ENCODE measurements around the gene TTN.

Gene TTN

DNA sequence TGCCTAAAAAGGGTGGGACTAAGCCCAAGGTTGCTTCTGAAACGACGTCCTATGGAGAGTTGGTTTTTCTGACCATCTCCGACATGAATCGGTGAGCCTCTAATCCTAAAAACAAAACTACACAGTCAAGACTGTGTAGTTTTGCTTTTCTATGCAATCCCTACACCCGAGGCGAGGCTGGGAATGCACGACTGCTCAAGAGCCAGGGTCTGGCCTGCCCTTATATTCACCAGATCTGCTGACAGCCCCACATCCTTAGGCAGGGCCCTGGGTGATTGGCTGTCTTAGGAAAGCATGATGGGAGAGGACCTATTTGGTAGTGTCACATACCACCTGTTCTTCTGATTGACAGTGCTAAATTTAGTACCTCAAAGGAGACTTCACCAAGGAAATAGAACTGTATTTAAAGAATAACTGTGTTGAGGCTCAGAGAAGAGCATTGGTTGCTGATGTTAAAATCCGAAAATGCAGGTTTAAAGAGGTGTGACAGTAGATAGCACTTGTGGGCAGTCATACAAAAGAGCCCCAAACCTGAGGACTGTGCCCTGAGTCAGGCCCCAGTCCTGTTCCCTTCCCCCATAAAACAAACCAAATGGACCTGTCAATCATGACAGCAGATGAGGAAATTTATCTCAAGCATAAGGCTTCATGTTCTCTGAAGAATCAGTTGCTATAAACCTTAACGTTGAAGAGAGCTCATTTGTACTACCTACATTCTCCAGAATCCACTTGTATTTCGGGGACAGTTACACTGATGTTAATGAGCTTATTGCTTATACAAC lies at the start of gene TTN:
TSS of gene TTN (minus strand) at position 197 of the 782 bp plus-strand sequence. CDS start 2,781 bp downstream, outside the sequence.
- DNase-seq (ENCODE audit: low spot score): no peak

DNA sequence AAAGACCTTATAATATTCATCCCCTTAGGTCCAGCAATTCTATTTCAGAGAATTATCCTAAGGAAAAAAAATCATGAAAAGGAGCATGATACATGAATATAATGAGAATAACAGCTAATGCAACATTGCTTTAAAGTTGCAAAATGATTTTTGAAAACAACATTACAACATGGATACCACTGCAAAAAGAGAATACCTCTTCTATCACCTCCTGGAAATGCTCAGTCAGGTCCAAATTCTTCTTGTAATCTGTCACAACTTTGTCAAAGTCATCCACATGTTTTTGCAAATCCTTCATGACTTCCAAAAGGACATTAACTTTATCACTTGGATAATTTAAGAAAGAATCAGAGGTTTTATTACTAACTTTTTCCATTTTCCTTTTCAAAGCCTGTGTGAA lies 47.9 kb upstream of the TTN start:
- no peak for DNase-seq (ENCODE audit: low spot score)

DNA sequence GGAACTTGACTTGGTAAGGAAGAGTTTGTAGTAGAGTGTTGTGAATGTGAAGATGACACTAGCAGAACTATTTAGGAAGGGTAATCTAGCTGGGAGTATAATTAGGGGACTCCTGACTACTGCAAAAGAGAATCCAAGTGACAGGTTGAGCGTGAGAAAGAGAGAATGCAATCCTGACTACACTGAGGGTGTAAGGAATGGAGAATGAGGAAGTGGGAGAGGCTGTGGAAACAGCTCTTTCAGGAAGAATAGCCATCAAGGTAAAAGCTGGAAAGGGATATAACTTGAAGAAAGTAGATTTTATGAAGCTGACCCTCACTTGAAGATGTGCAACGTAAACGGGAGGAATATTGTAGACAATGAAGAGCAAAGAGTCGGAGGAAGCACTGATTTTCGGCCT lies 41.1 kb upstream of the TTN start:
- no peak for DNase-seq (ENCODE audit: low spot score)

DNA sequence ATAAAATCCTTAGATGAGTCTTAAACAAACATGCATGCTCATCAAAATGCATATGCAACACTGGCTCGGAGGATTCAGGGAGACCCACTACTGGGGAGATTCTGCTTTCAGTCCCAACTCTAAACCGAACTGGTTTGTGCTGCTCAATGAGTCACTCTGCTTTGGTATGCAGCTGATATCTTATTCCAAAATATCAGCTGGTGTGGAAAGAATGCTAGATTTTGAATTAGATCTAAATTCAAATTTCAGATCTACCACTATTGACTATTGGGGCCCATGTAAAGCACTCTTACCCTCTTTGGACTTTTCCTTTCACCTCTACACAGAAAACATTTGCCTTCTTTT lies 39.2 kb upstream of the TTN start:
- DNase-seq (ENCODE audit: low spot score): no peak

DNA sequence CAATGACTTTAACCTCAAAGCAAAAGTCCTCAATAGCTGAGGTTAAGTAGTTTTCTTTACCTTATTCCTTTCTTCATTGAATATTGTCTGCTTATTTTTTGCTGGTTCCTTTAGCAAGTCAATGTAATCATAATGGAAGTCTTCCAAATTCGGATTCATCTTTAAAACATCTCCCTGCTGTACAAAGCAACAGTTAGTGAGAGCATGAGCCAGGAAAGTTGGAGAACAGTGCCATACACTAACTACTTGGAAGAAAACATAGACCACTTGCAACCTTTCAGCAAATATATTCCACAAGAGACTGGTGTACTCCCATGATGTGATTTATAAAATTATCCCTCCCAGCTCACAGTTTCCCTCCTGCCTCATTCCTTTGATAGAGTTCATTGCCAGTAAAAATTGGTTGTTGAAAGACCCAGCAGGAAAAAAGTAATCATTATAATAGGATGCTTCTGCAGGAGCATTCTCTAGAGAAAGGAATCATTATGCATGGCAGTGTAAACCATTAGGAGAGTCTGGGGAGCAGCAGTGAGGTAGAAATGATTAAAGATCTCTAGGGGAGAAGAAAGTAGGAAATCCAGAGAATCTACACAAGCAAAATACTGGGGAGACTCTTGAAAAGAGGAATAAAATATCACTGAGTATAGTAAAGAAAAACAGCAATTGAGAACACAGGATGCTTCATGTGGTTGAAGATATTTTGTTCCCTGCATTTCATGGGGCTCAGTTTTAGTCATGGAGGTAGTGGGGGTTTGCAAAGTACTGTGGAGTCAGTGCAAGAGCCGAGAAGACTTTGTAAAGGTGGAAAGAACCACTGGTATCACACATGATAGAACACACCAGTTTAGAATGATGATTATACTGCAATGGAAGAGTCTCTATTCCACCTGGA lies 38.6 kb upstream of the TTN start:
- no peak for DNase-seq (ENCODE audit: low spot score)

DNA sequence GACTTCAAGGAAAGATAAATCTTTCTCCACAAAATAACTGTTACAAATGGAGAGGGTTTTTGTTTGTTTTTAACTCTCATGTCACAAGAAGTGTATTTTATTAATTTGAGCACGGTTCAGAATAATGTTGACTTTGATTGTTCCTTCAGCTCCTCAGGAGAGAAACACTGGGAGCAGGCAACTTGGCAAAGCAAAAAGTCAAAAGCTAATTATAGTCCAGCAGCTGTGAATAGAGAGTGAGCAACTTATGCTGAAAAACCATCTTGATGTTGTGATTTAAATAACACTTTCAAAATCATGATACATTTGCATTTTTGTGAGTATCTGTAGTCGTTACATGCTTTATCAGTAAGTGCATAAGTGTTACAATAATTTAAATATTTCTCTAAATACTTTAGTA lies 37.5 kb upstream of the TTN start:
- DNase-seq (ENCODE audit: low spot score): no peak

DNA sequence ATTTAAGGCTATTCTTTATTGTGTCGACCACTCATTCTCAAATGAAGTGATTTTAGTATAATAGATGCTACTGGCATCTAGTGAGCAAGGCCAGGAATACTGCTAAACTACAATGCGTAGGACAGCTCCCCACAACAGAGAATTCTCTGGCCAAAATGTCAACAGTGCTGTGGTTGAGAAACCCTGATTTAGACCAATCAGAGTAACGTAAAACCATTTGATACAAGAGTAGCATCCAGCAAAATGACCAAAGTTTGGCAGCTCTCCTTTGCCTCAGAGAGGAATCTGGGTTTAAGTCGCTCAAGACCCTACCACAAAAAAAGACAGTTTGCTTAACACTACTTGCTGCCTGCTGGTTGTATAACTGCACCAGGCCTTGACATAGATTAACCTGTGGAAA lies 37.0 kb upstream of the TTN start:
- DNase-seq (ENCODE audit: low spot score): no peak

DNA sequence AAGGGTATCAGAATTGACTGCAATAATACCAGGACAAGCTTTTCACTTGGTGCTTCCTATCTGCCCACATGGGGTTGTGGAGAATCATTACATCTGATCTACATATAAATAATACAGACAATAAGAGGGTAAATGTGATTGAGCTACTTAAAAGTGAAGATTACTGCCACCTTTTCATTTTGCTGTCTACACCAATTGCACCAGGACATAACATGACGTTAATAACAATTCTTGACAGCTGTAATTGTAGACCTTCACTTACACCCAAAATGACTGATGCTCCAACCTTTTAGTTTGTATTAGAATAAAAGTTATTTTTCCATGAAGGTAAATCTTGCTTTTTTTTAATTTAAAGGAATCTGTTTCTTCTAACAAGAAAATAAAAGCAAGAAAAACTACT lies 36.5 kb upstream of the TTN start:
- no peak for DNase-seq (ENCODE audit: low spot score)

DNA sequence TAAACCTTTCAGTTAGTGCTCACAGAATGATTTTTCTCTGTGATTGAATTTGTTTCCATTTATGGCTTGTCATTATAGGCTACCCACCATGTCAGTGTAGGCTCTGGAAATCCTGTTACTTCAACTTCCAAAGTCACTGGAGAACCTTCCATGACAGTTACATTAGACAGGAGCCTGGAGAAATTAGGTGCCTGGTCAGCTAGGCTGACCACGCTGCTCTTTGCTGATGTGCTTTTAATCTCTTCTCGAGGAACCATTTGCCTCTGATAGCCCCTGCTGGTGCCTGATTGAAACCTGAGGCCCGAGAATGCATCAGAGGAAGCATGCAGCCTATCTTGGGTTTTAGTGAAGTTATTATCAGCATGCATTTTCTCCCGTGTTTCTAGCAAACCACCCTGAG lies 29.6 kb upstream of the TTN start:
- DNase-seq (ENCODE audit: low spot score): no peak

DNA sequence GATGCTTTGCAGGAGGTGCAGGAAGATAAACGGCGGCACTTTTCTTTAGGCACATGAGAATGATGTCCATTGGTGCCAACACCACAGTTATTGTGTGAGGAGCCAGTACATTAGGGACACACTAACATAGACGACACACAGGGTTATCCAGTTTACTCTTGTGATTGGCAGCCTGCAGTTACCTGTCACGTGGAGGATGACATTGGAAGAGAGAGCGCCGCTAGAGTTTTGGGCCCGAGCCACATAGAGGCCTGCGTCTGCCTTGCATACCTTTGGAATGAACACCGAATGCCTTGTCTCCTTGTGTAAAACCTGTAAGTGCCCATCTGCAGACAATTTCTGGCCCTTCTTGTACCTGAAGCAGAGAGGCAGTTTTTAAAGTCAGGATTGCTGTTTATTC lies 26.9 kb upstream of the TTN start:
- no peak for DNase-seq (ENCODE audit: low spot score)

DNA sequence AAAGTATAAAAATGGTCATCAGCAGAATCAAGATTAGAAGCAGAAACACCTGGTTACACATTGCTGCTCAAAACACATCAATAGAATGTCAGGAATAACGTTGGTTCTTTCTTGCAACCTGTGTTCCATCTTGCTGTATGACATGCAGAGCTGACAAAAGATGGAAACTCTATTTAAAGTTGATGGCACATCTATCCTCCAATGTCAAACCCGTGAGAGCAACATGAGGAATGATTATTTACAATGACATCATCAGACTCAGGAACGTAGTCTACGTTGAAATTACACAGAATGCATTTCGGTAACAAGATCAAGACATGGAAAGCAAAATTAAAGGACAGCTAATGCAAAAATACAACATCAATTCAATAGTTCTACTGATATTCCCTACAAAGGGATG lies 26.2 kb upstream of the TTN start:
- no peak for DNase-seq (ENCODE audit: low spot score)

DNA sequence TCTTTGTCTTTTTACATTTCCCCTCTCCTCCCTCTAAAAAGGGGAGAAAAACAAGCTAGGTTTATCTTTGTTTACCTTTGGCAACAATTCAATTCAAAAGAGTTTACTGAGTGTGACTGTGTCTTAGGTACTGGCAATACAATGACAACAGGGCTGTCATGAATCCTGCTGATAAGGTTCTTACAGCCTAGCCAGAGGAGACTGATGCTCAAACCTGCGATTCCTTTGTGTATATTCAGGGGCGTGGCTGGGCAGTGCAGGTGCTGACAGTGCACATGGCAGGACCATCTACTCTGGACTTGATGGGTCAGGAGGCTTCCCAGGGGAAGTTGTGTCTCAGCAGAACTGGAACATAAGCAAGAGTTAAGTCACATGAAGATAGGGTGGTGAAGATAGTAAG lies 23.2 kb upstream of the TTN start:
- DNase-seq (ENCODE audit: low spot score): no peak

DNA sequence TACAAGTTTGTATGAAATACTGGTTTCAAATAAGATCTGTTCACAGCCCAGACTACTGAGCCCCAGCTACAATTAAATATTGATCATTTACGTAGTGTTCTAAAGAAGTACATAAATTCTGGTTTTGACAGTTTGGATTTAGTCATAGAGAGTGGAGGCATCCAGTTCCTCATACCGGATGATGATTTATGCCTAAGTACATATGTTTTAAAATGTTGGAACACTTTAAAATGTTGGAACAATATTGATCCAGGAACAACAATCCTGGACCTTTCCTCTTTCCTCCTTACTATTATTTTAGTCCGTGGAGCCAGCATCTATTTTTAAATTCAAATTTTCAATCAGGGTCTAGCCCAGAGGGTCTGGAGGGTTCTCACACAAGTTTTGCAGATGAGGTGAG lies 22.8 kb upstream of the TTN start:
- DNase-seq (ENCODE audit: low spot score): no peak

DNA sequence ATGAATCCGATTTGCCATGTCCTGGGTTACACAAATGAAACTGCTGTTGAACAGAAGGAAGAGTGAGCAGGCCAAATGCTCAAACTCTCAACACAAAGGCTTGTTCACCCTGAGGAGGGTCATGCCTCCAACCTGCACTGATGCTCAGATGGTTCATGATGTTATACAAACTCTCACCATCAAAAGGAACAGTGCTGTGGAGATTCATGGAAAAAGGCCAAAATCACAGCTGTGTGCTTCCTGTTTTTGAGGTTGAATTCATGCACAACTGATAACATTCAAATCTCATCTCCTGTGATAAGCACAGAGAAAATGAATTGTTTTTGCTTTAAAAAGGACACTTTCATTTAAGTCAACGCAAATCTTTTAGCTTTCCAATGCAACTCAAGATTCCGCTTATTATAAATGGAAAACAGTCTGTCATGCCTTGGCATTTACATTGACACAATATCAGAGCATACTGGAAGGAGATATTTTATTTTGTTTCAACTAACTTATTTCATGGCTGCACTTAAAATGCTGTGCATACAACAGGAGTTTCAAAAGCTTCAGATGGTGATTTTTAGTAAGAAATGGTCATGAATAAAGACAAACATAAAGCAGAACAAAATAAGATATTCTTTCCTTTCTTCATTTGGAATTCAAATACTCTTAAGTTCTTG lies 22.2 kb upstream of the TTN start:
- DNase-seq (ENCODE audit: low spot score): no peak

DNA sequence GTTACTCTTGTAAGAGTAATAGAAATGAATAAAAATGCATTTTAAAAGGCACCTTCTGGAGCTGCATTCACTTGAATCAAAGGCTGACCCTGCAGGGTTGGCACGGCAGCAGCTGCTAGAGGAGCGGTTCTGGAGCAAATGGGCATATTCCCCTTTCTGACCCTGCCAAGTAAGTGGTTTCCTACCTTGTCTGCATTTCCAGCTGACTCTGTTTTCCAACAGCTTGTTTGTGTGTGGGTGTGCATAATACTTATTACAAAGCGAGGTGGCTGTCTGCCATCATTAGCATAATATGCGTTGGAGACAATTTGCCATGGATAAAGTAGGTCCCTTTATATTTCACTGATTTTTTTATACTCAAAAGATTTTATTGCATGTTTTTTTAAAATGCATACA lies 21.3 kb upstream of the TTN start:
- no peak for DNase-seq (ENCODE audit: low spot score)

DNA sequence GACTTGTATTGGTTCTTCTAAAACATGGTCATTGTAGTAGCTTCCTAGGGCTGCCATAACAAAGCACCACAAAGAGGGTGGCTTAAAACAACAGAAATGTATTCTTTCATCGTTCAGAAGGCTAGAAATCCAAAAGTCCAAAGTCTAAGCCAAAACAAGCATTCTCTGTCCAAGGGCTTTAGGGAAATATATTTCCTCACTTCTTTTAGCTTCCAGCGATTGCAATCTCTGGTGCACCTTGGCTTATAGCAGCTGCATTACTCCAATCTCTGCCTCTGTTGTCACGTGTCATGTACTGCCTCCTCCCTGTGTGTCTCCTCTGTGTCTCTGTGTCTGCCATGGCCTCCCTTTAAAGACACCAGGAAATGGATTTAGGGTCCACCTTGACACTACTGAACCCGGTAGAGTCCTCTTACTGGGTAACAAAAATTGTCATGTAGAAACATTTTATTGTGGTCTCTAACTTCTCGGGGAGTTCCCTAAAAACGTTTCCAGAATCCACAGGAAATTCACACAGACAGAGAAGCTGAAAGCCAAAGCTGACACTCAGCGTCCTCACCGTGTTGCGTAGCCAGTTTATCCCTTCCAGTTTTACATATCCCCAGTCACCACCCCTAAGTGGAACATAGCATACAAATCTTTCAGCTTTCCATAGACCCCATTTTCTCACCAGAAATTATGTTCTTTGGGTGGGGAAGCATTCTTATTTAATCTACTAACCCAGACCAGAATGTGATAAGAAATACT lies 20.7 kb upstream of the TTN start:
- DNase-seq (ENCODE audit: low spot score): peak; percentile 16

DNA sequence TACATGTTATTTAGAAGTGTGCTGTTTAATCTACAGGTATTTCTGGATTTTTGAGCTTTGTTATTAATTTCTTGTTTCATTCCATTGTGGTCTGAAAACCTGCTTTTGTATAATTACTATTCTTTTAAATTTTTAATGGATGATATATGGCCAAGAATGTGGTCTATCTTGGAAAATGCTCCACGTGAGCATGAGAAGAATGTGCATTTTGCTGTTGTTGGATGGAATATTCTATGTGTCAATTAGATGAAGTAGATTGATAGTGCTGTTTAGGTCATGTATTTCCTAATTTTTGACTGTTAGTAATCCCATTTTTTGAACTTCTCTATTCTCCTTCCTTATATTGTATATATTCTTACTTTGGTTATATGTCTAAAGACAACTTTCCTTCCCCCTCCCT lies 19.9 kb upstream of the TTN start:
- DNase-seq (ENCODE audit: low spot score): no peak

DNA sequence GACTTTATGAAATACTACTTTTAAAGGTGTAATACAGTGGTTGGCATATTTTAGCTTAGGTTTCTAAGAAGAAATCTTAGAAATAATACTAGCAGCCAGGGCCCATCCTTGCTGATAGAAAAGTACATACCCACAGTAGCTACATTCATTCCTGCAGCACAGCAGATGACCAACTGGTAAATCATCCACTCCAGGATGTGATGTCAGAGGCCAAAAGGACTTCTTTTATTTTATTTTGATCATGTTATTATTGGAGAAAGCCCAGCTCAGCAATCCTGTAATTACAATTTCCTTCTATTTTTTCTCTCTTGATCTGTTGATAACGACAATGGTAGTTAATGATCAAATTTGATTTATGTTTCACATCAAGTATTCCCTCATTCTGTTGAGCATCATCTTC lies 18.0 kb upstream of the TTN start:
- DNase-seq (ENCODE audit: low spot score): no peak

DNA sequence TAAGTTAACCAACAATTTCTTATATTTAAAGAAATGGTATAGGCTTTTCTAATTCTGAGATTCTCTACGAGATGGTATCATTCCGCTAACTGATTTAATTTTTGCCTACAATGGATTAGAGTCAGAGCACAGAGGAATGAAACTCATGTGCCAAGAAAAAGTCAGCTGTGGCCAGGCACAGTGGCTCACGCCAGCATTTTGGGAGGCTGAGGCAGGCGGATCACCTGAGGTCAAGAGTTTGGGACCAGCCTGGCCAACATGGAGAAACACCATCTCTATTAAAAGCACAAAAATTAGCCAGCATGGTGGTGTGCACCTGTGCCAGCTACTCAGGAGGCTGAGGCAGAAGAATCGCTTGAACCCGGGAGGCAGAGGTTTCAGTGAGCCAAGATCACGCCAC lies 17.0 kb upstream of the TTN start:
- no peak for DNase-seq (ENCODE audit: low spot score)

DNA sequence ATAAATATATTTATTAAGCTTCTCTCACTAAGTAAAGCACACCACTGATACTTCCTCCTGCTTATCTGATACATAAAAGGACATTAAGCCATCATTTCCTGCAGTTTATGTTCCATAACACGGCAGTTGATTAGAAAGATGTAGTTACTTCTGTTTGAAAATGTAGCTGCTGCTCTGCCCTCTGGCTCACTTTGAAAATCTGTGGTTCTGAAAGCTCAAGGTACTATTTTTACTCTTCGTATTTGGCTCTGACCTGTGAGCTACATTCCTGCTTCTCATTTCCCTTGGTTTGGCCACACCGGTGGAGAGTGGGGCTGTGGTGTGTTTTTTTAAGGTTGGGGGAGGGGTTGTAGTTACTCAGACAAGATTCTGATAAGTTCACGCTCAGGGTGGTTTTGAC lies 12.8 kb upstream of the TTN start:
- DNase-seq (ENCODE audit: low spot score): no peak

DNA sequence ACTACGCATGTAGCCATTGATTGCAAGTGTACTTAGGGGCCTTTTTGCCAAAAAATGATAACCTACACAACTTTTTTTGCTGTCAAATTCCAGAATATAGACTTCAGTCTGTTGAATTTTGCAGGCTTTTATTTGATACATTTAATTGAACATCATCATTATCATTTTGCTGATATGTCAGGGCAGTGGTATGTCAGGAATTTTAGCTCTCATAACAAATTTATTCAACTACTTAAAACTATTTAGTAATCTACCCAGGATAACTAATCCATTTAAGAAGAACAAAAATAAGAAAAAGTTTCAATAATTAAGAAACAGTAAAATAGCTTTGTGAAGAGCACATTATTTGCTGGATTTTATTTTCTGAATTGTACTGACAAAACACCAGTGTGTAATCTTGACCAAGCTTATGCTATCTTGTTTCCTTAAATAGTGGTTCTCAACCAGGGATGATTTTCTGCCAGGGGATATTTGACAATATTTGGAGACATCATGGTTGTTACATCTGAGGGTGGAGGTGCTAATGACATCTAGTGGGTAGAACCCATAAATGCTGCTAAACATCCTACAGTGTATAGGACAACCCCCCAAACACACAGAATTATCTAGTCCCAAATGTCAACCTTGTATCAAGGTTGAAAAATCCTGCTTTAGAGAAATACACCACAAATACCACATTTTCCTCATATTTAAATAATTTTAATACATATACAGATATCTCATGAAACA lies 12.1 kb upstream of the TTN start:
- no peak for DNase-seq (ENCODE audit: low spot score)

DNA sequence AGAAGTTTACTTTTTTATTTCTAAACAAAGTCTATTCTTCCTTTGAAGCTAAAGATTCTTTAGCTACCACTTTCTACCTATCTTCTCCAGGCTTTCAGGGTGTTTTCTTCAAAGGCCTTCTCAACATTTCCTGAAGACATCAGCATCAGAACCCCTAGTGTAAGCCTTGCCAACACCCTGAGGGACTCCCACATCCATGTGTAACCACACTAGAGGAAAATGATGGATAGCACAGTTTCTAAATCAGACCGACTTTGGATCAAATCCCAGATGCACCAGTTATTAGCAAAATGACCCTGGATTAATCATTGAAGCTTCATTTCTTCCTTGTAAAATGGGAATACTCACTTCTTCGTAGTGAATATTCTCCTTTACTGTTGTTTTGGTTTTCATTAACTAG lies 4.7 kb upstream of the TTN start:
- no peak for DNase-seq (ENCODE audit: low spot score)

Data from HuH-7 (cell line).